H1 (cell line): ENCODE data around the gene SPRR1B.

Experiments used
- CEBPB ChIP-seq: IDR thresholded peaks from 2 replicates; pipeline ENCODE4 v1.6.1; 2012; ENCODE audit warnings: low read depth, low read length
- CREB1 ChIP-seq: IDR thresholded peaks from 2 replicates; pipeline ENCODE4 v1.6.1; 2012; ENCODE audit warnings: inconsistent platforms
- POLR2A ChIP-seq, 2 experiments: IDR thresholded peaks; 1 replicate in 1 of 2; 2 replicates in 1 of 2; pipeline ENCODE4 v1.6.1; 2011; ENCODE audit warnings: low read depth in 2 of 2, low read length in 2 of 2, mild to moderate bottlenecking in 2 of 2; ENCODE audit errors: control extremely low read depth in 1 of 2
- RFX5 ChIP-seq: IDR thresholded peaks from 2 replicates; pipeline ENCODE4 v1.6.1; 2011; ENCODE audit warnings: low read depth, low read length, improper control_type of control experiment, borderline replicate concordance
- RNF2 ChIP-seq: fragments of 200-900, 300-1000 bp; sonication (generic); IDR thresholded peaks from 2 replicates; pipeline ENCODE4 v1.7.1; 2016; ENCODE audit warnings: borderline replicate concordance, low read depth, mild to moderate bottlenecking, antibody characterized with exemption, low read length; ENCODE audit not compliant: poor library complexity, severe bottlenecking; ENCODE audit errors: missing control alignments
- YY1 ChIP-seq: IDR thresholded peaks from 2 replicates; pipeline ENCODE4 v1.6.1; 2011; ENCODE audit warnings: low read depth, mild to moderate bottlenecking, low read length
- TF ChIP-seq, protein P1 (sequence below), 3 experiments: IDR thresholded peaks; 1 replicate in 2 of 3; 2 replicates in 1 of 3; pipeline versions ENCODE4 v1.5.1 to v1.6.1; 2011; ENCODE audit warnings: low read length in 3 of 3, mild to moderate bottlenecking in 3 of 3, inconsistent platforms in 2 of 3, low read depth in 1 of 3, moderate library complexity in 1 of 3; ENCODE audit not compliant: insufficient read depth in 1 of 3; ENCODE audit errors: control extremely low read depth in 1 of 3
- TF ChIP-seq, protein P2 (sequence below): IDR thresholded peaks from 2 replicates; pipeline ENCODE4 v1.6.1; 2011; ENCODE audit warnings: low read length, improper control_type of control experiment

- TF ChIP-seq YY1 (no peak), RNF2 (no peak), CEBPB (no peak), RFX5 (no peak), POLR2A (IDR thresholded peaks at IDR 0.05; ENCODE audit: control extremely low read depth in 1 of 2, low read depth in 2 of 2, low read length in 2 of 2) (no peak), CREB1 (no peak)
- TF ChIP-seq, protein P1, sequence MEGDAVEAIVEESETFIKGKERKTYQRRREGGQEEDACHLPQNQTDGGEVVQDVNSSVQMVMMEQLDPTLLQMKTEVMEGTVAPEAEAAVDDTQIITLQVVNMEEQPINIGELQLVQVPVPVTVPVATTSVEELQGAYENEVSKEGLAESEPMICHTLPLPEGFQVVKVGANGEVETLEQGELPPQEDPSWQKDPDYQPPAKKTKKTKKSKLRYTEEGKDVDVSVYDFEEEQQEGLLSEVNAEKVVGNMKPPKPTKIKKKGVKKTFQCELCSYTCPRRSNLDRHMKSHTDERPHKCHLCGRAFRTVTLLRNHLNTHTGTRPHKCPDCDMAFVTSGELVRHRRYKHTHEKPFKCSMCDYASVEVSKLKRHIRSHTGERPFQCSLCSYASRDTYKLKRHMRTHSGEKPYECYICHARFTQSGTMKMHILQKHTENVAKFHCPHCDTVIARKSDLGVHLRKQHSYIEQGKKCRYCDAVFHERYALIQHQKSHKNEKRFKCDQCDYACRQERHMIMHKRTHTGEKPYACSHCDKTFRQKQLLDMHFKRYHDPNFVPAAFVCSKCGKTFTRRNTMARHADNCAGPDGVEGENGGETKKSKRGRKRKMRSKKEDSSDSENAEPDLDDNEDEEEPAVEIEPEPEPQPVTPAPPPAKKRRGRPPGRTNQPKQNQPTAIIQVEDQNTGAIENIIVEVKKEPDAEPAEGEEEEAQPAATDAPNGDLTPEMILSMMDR (IDR thresholded peaks at IDR 0.05; ENCODE audit: control extremely low read depth in 1 of 3, insufficient read depth in 1 of 3, low read depth in 1 of 3, low read length in 3 of 3): no peak
- TF ChIP-seq, protein P2, sequence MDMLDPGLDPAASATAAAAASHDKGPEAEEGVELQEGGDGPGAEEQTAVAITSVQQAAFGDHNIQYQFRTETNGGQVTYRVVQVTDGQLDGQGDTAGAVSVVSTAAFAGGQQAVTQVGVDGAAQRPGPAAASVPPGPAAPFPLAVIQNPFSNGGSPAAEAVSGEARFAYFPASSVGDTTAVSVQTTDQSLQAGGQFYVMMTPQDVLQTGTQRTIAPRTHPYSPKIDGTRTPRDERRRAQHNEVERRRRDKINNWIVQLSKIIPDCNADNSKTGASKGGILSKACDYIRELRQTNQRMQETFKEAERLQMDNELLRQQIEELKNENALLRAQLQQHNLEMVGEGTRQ: no peak
Observed at GRCh38 chr1:153028766-153029165, 2.2 kb upstream of the SPRR1B start.
